ENCODE results near the gene EPHA6.
"Not testable (repeated sequence)": the region's sequence is repeated elsewhere in the genome, so short reads cannot be mapped to it uniquely, and the experiment has no call there.

Gene EPHA6

GRCh38 chr3:97021778-97022177 lies 207.4 kb downstream of the EPHA6 start:
- DNase-seq (ENCODE audit: low read depth, low spot score), result no peak

GRCh38 chr3:97025612-97026011 lies 211.2 kb downstream of the EPHA6 start:
- not testable (repeated sequence) for DNase-seq (ENCODE audit: low read depth, low spot score)

- no peak for DNase-seq (ENCODE audit: low read depth, low spot score)
Observed at GRCh38 chr3:97029972-97030371, 215.6 kb downstream of the EPHA6 start.

- no peak for DNase-seq (ENCODE audit: low read depth, low spot score)
Observed at GRCh38 chr3:97037294-97037943, 223.0 kb downstream of the EPHA6 start.

- DNase-seq (ENCODE audit: low read depth, low spot score), result no peak
Observed at GRCh38 chr3:97043411-97043810, 229.0 kb downstream of the EPHA6 start.

GRCh38 chr3:97057365-97057764 lies 243.0 kb downstream of the EPHA6 start:
- no peak for DNase-seq (ENCODE audit: low read depth, low spot score)

GRCh38 chr3:97059168-97059567 lies 244.8 kb downstream of the EPHA6 start:
- no peak for DNase-seq (ENCODE audit: low read depth, low spot score)

- no peak for DNase-seq (ENCODE audit: low read depth, low spot score)
Observed at GRCh38 chr3:97066531-97066930, 252.1 kb downstream of the EPHA6 start.

GRCh38 chr3:97070302-97070701 lies 255.9 kb downstream of the EPHA6 start:
- DNase-seq (ENCODE audit: low read depth, low spot score), result no peak

GRCh38 chr3:97074546-97074945 lies 260.2 kb downstream of the EPHA6 start:
- DNase-seq (ENCODE audit: low read depth, low spot score), result no peak

- no peak for DNase-seq (ENCODE audit: low read depth, low spot score)
Observed at GRCh38 chr3:97076673-97077072, 262.3 kb downstream of the EPHA6 start.

GRCh38 chr3:97089621-97090020 lies 275.2 kb downstream of the EPHA6 start:
- no peak for DNase-seq (ENCODE audit: low read depth, low spot score)

GRCh38 chr3:97102641-97103040 lies 288.2 kb downstream of the EPHA6 start:
- DNase-seq (ENCODE audit: low read depth, low spot score), result no peak

- DNase-seq (ENCODE audit: low read depth, low spot score), result no peak
Observed at GRCh38 chr3:97105989-97106651, 291.7 kb downstream of the EPHA6 start.

- no peak for DNase-seq (ENCODE audit: low read depth, low spot score)
Observed at GRCh38 chr3:97106652-97106989, 292.2 kb downstream of the EPHA6 start.

- no peak for DNase-seq (ENCODE audit: low read depth, low spot score)
Observed at GRCh38 chr3:97108136-97108535, 293.7 kb downstream of the EPHA6 start.

GRCh38 chr3:97111244-97111643 lies 296.9 kb downstream of the EPHA6 start:
- no peak for DNase-seq (ENCODE audit: low read depth, low spot score)

GRCh38 chr3:97121386-97121785 lies 307.0 kb downstream of the EPHA6 start:
- no peak for DNase-seq (ENCODE audit: low read depth, low spot score)

GRCh38 chr3:97125902-97126499 lies 311.6 kb downstream of the EPHA6 start:
- no peak for DNase-seq (ENCODE audit: low read depth, low spot score)

- no peak for DNase-seq (ENCODE audit: low read depth, low spot score)
Observed at GRCh38 chr3:97131476-97131875, 317.1 kb downstream of the EPHA6 start.

GRCh38 chr3:97138914-97139541 lies 324.6 kb downstream of the EPHA6 start:
- DNase-seq (ENCODE audit: low read depth, low spot score), result no peak

GRCh38 chr3:97148931-97149330 lies 334.5 kb downstream of the EPHA6 start:
- DNase-seq (ENCODE audit: low read depth, low spot score), result no peak

- no peak for DNase-seq (ENCODE audit: low read depth, low spot score)
Observed at GRCh38 chr3:97161169-97161568, 346.8 kb downstream of the EPHA6 start.
